SK-N-SH (cell line): ENCODE data around the gene OTUB1. TPM values are rescaled to one million over a fixed set of nuclear protein-coding genes. Genes with fewer than 3 reads are reported as not detected.
A peak's percentile ranks its signal among the peaks of the same experiment; 100 is the strongest.

Experiments used
- CTCF ChIA-PET: fragments of 300-600, 350-600 bp; formaldehyde crosslinking; extraction: SDS; loops from one replicate; lab custom pipeline; 2021; lab: Yijun Ruan, JAX
- POLR2A ChIA-PET: fragments of 350-600 bp; sonication (Branson Sonifier 250); formaldehyde crosslinking; extraction: SDS; loops from one replicate; lab custom pipeline; 2020; ENCODE audit warnings: antibody characterized with exemption, inconsistent platforms; lab: Yijun Ruan, JAX
- DNase-seq: peaks from one replicate; pipeline ENCODE4 v3.0.0; 2012
- H2AFZ ChIP-seq: fragments of 200-600 bp; sonication (generic); 2 replicates; pipeline ENCODE4 v1.8.1; 2016; ENCODE audit warnings: antibody characterized with exemption, mild to moderate bottlenecking, low read depth
- H3F3A ChIP-seq: fragments of 200-600 bp; sonication (generic); replicated peaks from 2 replicates; pipeline ENCODE3; 2016; ENCODE audit warnings: antibody characterized with exemption, mild to moderate bottlenecking; ENCODE audit not compliant: insufficient read depth
- H3K27ac ChIP-seq, 2 experiments: fragments of 200-500 bp in 1 of 2; fragments of 200-600 bp in 1 of 2; sonication (Bioruptor generic) in 1 of 2; sonication (generic), shearing (Covaris generic) in 1 of 2; 2 replicates each; pipeline versions ENCODE4 v1.5.1 to v1.6.1; 2014 to 2016; ENCODE audit warnings: low read depth in 2 of 2, inconsistent platforms in 1 of 2, low read length in 1 of 2, mild to moderate bottlenecking in 1 of 2, mixed read lengths in 1 of 2
- H3K27me3 ChIP-seq: fragments of 200-600 bp; sonication (generic), shearing (Covaris generic); 2 replicates; pipeline ENCODE4 v1.6.1; 2016; ENCODE audit warnings: mixed run types; ENCODE audit not compliant: insufficient read depth
- H3K36me3 ChIP-seq, 2 experiments: fragments of 200-500 bp in 1 of 2; fragments of 200-600 bp in 1 of 2; sonication (Bioruptor generic) in 1 of 2; sonication (generic) in 1 of 2; replicated peaks in 1 of 2; 2 replicates each; pipeline versions ENCODE3 to v1.5.1; 2014 to 2016; ENCODE audit warnings: low read length in 1 of 2, mild to moderate bottlenecking in 1 of 2; ENCODE audit not compliant: insufficient read depth in 2 of 2, control insufficient read depth in 1 of 2
- H3K4me1 ChIP-seq, 2 experiments: fragments of 200-500 bp in 1 of 2; fragments of 200-600 bp in 1 of 2; sonication (Bioruptor generic) in 1 of 2; sonication (generic), shearing (Covaris generic) in 1 of 2; 2 replicates each; pipeline versions ENCODE4 v1.5.1 to v1.6.1; 2014 to 2016; ENCODE audit warnings: low read depth in 1 of 2, low read length in 1 of 2, mixed run types in 1 of 2; ENCODE audit not compliant: insufficient read depth in 2 of 2, control insufficient read depth in 1 of 2
- H3K4me2 ChIP-seq: fragments of 200-600 bp; sonication (generic), shearing (Covaris generic); 2 replicates; pipeline ENCODE4 v1.6.1; 2017; ENCODE audit warnings: mixed run types
- H3K4me3 ChIP-seq, 2 experiments: fragments of 200-500 bp in 1 of 2; fragments of 200-600 bp in 1 of 2; sonication (Bioruptor generic) in 1 of 2; sonication (generic), shearing (Covaris generic) in 1 of 2; 2 replicates each; pipeline versions ENCODE4 v1.5.1 to v1.8.1; 2014 to 2016; ENCODE audit warnings: low read depth in 2 of 2, inconsistent platforms in 1 of 2, low read length in 1 of 2, mild to moderate bottlenecking in 1 of 2, mixed read lengths in 1 of 2, moderate library complexity in 1 of 2
- H3K79me2 ChIP-seq: fragments of 200-600 bp; sonication (generic); 2 replicates; pipeline ENCODE4 v1.8.1; 2017; ENCODE audit warnings: mild to moderate bottlenecking; ENCODE audit not compliant: insufficient read depth
- H3K9ac ChIP-seq: fragments of 200-600 bp; sonication (generic); 2 replicates; pipeline ENCODE4 v1.6.1; 2017; ENCODE audit warnings: mixed run types
- H3K9me2 ChIP-seq: fragments of 200-600 bp; sonication (generic); 2 replicates; pipeline ENCODE4 v1.6.1; 2017; ENCODE audit warnings: mixed run types
- H3K9me3 ChIP-seq: fragments of 200-600 bp; sonication (generic); 2 replicates; pipeline ENCODE4 v1.6.1; 2017; ENCODE audit warnings: mixed run types, mild to moderate bottlenecking, moderate library complexity
- H4K20me1 ChIP-seq: fragments of 200-600 bp; sonication (generic); 2 replicates; pipeline ENCODE4 v1.6.1; 2017; ENCODE audit warnings: mild to moderate bottlenecking, mixed run types; ENCODE audit not compliant: insufficient read depth
- EP300 ChIP-seq, 2 experiments: IDR thresholded peaks; 2 replicates each; pipeline versions ENCODE4 v1.4.0 to v1.6.1; 2012; ENCODE audit warnings: borderline replicate concordance in 1 of 2, low read depth in 1 of 2, low read length in 1 of 2
- EZH2phosphoT487 ChIP-seq: fragments of 200-600 bp; sonication (generic); IDR thresholded peaks from 2 replicates; pipeline ENCODE4 v1.6.1; 2017; ENCODE audit warnings: low read depth, mixed run types, mild to moderate bottlenecking, antibody characterized with exemption, moderate library complexity, borderline replicate concordance
- FOSL2 ChIP-seq: IDR thresholded peaks from 2 replicates; pipeline ENCODE4 v1.4.0; 2012; ENCODE audit warnings: low read depth, mild to moderate bottlenecking, moderate library complexity, borderline replicate concordance
- GABPA ChIP-seq: IDR thresholded peaks from 2 replicates; pipeline ENCODE4 v1.4.0; 2012; ENCODE audit warnings: low read depth, mild to moderate bottlenecking
- GATA2 ChIP-seq: sonication (generic); formaldehyde crosslinking; IDR thresholded peaks from 2 replicates; pipeline ENCODE4 v1.5.0; 2020; ENCODE audit warnings: mild to moderate bottlenecking, missing genetic modification reagents
- MEF2A ChIP-seq: IDR thresholded peaks from 2 replicates; pipeline ENCODE4 v1.4.0; 2012; ENCODE audit warnings: low read depth, borderline replicate concordance
- MXI1 ChIP-seq: IDR thresholded peaks from 2 replicates; pipeline ENCODE4 v1.6.1; 2012; ENCODE audit warnings: mild to moderate bottlenecking, low read depth, low read length, improper control_type of control experiment
- RCOR1 ChIP-seq: fragments of 150-350 bp; IDR thresholded peaks from 2 replicates; pipeline ENCODE4 v1.6.1; 2017; ENCODE audit warnings: antibody characterized with exemption, low read length
- REST ChIP-seq: IDR thresholded peaks from 2 replicates; pipeline ENCODE4 v1.6.1; 2012; ENCODE audit warnings: mild to moderate bottlenecking, low read depth, low read length, moderate library complexity
- RXRA ChIP-seq: IDR thresholded peaks from 2 replicates; pipeline ENCODE4 v1.4.0; 2012; ENCODE audit warnings: low read depth, mild to moderate bottlenecking, borderline replicate concordance
- SMC3 ChIP-seq: IDR thresholded peaks from 2 replicates; pipeline ENCODE4 v1.6.1; 2012; ENCODE audit warnings: low read depth, low read length, improper control_type of control experiment
- TAF1 ChIP-seq: IDR thresholded peaks from 2 replicates; pipeline ENCODE4 v1.6.1; 2012; ENCODE audit warnings: low read depth, mild to moderate bottlenecking, low read length, moderate library complexity, borderline replicate concordance
- TEAD4 ChIP-seq: IDR thresholded peaks from 2 replicates; pipeline ENCODE4 v1.4.0; 2012; ENCODE audit warnings: mild to moderate bottlenecking, borderline replicate concordance; ENCODE audit not compliant: insufficient read depth
- USF1 ChIP-seq: IDR thresholded peaks from 2 replicates; pipeline ENCODE4 v1.4.0; 2012; ENCODE audit warnings: low read depth, borderline replicate concordance
- USF2 ChIP-seq: fragments of 150-350 bp; IDR thresholded peaks from 2 replicates; pipeline ENCODE4 v1.6.1; 2017; ENCODE audit warnings: antibody characterized with exemption, low read length, low read depth, borderline replicate concordance
- ZBTB33 ChIP-seq: IDR thresholded peaks from 2 replicates; pipeline ENCODE4 v1.4.0; 2012; ENCODE audit warnings: low read depth, borderline replicate concordance
- WGBS: methylation state at CpG from one replicate; pipeline ENCODE4 v1.1.6; 2017; ENCODE audit warnings: low lambda C conversion rate; 5-methylcytosine and 5-hydroxymethylcytosine counted together
- polyA plus RNA-seq, 3 experiments: library from polyadenylated mRNA; depleted of rRNA; stranded (reverse); fragments of >200 nt; gene quantifications; 2 replicates each; pipeline ENCODE4 v1.2.3, GENCODE V29; 2012

Gene OTUB1
- polyA plus RNA-seq, 1 of the 3 experiments (the other 2 are of a cell fraction), result 183 TPM

- no peak for TF ChIP-seq EP300 (IDR thresholded peaks at IDR 0.05; ENCODE audit: borderline replicate concordance in 1 of 2, low read depth in 1 of 2, low read length in 1 of 2)
- TF ChIP-seq SMC3, result no peak; the same call in 1 of the 2 replicates
- TF ChIP-seq RXRA, result no peak
- no peak for TF ChIP-seq TEAD4
These were observed 21.5 kb downstream of the OTUB1 start (continued) for GRCh38 chr11:64007629-64008282.

GRCh38 chr11:64008283-64008913 is 22.2 kb downstream of the OTUB1 start:
- Histone ChIP-seq H2AFZ (no peak overlapping the region), H4K20me1 (peaks cover 10% of the 10 kb centered on the region; the same call in 1 of the 2 replicates), H3K79me2 (no peaks in the 10 kb centered on the region), H3K27me3 (no peaks in the 10 kb centered on the region), H3K4me3 (no peak overlapping the region), H3K9ac (no peak overlapping the region), H3K9me2 (no peaks in the 10 kb centered on the region), H3F3A (no peaks in the 10 kb centered on the region), H3K9me3 (no peaks in the 10 kb centered on the region), H3K27ac (peak overlapping the region in 1 of 2 experiments; percentile 81; a peak in 2 of 4 replicates), H3K36me3 (peaks cover 0 to 6% of the 10 kb centered on the region in 2 experiments), H3K4me2 (no peak overlapping the region), H3K4me1 (peaks cover 0 to 13% of the 10 kb centered on the region in 2 experiments; a peak in 2 of 4 replicates)
- CTCF ChIA-PET, result interaction anchor here (0.7 to 2.6 kb wide), 12 partner anchors 9 to 144 kb away, joined by 3 to 17 read pairs (median 3); partner anchors contain the start of gene FLRT1
- no peak for DNase-seq
- POLR2A ChIA-PET, result interaction anchor here (0.7 to 2.1 kb wide), 5 partner anchors 8 to 140 kb away, joined by 3 to 7 read pairs (median 4); no protein-coding TSS in a partner anchor
- WGBS, result 96% methylated on average over 19 of the region's 26 CpGs
- no peak for TF ChIP-seq EZH2phosphoT487
- TF ChIP-seq MEF2A, result no peak
- no peak for TF ChIP-seq RCOR1
- no peak for TF ChIP-seq GABPA
- TF ChIP-seq USF1, result no peak
- no peak for TF ChIP-seq REST
- no peak for TF ChIP-seq FOSL2
- TF ChIP-seq USF2, result no peak
- no peak for TF ChIP-seq GATA2 (CRISPR knock-in tag)
- no peak for TF ChIP-seq ZBTB33
- TF ChIP-seq MXI1, result no peak
- no peak for TF ChIP-seq TEAD4
- TF ChIP-seq TAF1, result no peak
